Non-pigmented ciliary epithelial cell (primary cell): ENCODE results near the gene RAD9A.

Source experiments
- DNase-seq: peaks from one replicate; pipeline ENCODE4 v3.0.0-alpha.2; 2010; ENCODE audit warnings: low read depth

Gene RAD9A

DNA sequence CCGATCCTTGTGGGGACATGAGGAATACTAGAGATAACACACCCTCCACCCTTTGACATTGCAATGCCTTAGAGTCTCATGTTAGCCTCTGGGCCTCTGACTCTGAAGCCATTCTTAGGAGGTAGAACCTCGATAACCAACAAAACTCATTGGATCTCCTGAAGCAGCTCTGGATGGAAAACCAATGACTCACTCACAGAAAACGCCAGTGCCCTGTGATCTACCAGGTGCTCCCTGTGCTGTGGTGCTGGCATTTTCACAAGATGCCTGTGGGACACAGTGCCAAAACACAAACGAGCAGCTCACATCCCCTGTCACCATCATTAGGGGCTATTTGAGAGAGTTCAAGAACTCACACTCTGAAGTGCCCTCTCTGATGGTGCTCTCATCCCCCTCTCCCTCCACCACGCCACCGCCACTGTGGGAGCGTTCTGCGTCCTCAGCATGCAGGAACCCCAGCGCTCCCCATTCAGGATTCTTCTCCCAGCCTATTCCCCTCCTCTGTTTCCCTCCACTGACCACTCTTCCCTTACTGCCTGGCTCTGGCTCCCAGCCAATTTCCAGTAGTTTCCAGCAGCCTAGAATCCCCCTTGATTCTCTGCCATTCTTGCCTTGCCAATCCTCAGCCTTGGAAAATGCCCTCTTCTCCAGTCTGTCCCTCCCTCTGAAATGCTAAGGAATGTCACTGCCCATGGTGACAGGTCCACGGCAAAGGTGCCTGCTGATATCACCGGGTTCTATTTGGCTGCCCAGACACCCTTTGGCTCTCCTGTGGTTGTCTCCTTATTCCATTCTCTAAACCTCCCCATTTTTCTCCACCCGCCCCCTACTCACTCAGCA is 33.7 kb upstream of the RAD9A start:
- no peak for DNase-seq

DNA sequence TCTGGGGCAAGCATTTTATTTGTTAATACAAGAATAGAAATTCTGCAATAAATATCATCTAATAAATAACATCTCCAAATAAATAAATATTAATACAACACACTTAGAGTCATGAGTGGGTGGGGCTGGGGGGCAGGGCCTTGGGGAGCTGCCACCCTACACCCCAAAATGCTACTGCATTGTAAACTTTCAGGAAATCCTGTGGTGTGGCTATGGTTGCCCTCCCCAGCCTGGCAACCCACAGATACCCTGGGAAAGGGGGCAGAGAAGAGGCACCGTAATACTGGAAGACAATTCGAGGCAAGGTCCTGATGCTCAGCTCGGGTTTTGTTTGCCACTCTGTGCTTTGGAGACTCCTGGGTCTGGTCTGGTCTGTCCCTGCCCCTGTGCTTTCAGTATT is 27.6 kb upstream of the RAD9A start:
- DNase-seq = no peak

DNA sequence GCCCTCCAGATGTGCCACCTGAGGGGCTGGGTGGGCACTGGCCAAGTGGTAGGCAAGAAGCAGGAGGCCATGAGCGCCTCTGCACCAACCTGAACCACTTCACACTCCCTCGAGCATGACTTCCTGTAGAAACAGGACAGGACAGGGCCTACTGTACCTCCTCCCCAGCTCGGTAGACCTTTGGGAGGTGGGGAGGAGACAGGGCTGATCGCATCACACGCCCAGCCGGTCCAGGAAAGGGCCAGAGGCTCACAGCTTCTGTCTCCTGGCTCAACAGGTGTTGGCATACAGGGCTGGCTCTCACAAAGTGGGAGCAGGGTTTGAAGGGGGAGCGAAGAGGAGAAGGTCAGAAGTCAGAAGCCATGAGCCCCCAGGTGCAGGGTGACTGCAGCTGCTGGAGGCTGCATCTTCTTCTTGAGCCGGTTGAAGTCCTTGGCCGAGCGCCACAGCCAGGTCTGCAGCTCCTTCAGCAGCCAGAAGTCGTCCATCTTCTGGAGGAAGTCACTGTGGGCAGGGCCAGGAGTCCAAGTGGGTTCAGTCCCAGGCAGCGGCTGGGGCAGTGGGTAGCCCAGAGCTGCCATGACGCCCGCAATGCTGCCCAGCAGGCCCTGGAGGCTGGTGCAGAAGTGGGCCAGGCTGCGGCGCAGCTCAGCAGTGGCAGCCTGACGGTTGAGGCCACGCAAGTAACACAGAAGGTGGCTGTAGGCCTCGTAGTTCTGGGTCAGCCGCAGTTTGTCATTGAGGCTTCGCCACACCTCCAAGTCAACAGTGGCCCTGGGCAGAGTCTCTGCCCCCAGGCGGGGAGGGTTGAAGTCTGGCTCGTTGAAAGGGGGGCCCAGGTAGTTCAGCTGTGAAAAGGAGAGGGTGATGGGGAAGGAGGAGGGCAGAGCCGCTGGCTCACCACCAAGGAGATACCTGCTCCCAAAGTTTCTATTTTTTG is 26.7 kb upstream of the RAD9A start:
- DNase-seq = no peak

DNA sequence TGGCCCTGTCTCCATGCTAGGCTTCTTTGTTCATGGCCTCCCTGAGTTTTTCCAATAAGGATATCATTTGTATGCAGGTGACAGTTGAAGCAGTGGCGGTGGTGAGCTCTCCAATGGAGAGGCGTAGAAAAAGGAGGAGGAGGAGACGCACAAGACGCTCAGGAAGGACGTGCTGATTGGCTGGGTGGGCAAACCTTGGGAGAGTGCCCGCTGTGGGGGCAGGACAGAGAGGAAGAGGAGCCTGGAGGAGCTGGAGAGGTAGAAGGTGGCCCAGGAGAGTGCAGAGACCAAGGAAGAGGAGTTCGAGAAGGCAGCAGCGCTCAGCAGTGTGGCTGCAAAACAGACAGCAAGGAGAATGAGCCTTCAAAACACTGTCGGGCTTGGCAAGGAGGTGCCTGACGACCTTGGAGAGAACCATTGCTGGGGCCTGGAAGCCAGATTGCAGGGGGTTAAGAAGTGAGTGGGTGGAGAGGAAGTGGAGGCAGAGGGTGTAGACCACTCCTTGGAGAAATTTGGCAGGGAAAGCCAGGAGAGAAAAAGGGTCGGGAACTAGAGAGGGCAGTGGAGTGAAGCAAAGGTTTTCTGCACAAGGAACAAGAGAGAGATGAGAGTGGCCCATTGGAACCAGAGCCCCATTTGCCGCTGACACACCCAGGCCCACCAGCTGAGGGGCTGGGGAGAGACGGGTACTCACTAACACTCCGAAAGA is 25.9 kb upstream of the RAD9A start:
- no peak for DNase-seq

DNA sequence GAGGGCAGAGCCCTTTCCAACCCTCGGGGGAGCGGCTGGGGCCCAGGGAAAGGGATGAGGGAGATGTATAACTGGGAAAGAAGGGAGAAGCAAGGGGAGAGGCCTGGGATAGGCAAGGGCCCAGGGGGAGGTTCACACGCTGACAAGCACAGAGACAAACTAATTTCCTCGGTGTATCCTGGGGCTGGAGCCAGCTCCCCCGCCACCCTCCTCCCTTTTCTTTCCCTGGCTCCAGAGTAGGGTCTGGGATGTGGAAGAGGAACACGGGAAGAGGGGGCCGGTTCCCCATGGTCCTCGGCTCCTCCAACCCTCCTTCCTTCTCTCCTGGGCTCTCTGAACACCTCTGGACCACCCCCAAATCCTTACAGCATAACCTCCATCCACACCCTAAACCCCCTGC is 25.2 kb upstream of the RAD9A start:
- no peak for DNase-seq

DNA sequence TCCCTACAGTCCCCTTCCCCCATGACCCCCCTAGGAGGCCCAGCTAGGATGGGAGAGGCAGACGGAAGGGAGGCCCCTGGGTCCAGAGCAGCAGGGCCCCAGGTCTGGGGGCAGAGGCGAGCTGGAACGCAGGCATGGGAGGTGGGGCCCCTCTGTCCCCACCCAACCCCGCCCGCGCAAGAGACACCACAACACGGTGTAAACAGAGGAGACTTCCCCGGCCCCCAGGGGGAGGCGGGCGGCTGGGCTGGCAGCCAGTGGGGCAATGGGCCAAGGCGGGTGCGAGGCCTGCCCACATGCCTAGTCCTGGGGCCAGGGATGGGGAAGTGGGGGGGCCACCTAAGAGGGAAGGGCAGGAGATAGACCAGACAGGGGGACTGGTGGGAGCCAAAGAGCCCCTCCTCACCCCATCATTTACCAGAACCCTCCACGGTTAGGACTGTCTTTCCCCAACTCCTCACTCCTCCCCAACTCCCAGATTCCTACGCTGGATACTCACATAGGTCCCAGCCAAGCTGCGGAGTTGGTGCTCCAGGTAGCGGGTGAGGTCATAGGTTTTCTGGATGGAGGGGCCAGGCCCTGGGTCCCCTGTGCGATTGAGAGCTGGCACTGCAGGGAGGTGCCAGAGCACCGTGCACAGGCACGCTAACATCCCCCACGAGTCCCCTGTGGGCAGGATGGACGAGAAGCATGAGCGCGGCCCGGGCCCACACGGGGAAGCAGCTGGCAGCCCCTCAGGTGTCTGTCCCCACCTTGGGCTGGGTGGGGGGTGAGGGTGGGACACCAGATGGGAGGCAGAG is 24.6 kb upstream of the RAD9A start:
- no peak for DNase-seq

DNA sequence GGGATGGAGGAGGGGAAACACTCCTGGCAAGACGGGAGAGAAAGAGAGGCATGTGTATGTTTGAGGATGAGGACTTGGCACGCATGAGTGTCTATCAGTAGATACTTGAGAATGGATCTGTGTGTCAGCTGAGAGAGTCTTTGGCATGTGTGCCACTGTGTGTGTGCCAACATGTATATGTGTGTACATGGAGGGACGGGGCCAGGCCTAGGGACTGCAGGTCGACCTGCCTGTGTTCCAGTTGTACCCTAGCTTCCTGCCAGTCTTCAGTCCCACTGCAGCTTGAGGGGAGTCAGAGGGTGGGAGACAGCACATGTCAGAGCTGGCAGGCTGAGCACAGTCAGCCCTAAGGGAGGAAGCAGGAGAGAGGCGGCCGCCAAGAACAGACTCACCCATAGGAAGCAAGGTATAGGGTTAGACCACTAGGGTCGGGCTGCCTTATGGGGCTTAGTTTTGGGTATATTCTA is 24.0 kb upstream of the RAD9A start:
- no peak for DNase-seq

DNA sequence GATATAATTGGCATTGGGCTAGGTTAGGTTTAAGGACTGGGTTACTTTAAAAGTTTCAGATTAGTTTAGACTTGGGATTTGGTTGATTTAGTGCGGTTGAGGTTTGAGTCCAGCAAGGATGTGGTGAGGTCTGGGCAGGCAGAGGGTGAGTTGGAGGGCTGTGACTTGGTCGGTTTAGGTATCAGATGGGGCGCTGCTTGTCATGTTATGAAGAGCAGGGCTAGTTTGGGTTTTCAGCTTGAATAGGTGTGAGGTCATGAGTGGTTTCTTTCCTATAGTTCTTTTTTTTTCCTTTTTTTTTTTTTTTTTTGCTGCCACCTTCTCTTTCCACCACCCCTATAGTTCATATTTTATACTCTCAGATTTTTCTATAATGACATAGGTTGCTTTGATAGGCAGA is 23.2 kb upstream of the RAD9A start:
- DNase-seq = no peak

DNA sequence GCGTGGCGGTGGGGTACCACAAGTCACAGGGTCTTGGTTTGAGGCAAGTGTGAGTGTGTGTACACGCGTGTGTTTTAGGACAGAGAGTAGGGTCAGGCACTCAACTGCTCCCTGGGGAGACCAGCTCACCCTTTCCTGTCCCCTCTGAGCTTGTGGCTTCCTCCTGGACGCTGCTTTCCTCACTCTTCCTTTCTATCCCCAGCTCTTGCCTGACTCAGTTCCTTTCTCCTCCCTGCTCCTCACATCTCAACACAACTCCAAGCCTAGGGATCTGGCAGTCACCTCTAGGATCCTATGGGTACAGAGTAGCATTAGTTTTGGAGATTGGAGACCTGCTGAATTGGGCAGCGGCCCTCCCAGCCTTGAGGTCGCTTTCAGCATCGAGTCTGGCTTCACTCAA is 22.5 kb upstream of the RAD9A start:
- no peak for DNase-seq

DNA sequence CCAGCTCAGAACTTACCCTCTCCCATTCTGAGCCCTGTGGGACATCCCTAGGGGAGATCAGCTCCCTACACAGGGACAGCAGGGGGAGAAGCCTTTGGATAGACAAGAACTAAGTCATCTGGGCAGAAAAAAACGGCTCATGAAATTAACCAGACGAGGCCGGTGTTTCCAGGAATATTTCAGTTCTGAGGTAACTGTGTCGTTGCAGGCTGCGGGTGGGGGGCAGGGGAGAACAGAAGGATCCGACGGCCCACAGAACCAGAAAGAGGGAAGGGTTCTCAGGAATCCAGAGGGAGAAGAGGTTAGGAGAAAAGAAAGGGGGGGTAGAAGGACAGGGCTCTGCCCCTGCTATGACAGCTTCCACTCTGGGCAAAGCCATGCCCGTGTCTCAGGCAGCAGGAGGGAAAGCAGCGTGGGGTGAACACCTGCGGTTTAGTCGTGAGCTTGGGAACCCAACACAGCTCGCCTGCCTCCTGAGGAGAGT is 21.9 kb upstream of the RAD9A start:
- no peak for DNase-seq

DNA sequence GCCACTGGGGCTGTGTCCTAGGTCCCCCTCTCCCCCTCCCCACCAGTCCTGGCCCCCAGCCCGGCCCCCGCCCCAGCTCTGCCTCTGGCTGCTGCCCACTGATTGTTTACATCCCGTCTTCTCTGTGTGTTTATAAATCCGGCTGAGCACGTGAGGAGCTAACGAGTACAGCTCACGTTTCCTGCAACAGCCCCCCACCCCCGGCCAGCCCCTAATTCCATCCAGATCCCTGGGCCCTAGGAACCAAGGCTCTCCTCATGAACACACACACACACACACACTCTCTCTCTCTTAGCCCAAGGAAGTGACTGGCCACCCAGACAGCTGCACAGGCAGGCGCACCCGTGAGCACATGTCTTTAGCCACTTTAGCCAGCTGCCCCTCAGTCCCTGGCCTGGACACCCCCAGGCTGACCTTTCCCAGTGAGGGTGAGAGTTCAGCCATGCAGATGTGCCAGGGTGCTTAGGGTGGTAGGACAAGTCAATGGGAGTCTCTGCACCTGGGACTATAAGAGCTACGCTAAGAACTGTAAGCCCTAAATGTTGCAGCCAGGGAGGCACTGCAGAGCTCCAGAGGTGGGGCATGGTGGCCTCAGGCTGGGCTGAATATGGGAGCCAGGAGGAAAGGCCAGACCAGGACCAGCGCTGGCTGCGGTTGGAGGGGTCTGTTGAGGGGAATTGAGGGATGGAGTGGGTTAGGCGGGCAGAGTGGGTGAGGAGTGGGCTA is 21.3 kb upstream of the RAD9A start:
- DNase-seq = no peak

DNA sequence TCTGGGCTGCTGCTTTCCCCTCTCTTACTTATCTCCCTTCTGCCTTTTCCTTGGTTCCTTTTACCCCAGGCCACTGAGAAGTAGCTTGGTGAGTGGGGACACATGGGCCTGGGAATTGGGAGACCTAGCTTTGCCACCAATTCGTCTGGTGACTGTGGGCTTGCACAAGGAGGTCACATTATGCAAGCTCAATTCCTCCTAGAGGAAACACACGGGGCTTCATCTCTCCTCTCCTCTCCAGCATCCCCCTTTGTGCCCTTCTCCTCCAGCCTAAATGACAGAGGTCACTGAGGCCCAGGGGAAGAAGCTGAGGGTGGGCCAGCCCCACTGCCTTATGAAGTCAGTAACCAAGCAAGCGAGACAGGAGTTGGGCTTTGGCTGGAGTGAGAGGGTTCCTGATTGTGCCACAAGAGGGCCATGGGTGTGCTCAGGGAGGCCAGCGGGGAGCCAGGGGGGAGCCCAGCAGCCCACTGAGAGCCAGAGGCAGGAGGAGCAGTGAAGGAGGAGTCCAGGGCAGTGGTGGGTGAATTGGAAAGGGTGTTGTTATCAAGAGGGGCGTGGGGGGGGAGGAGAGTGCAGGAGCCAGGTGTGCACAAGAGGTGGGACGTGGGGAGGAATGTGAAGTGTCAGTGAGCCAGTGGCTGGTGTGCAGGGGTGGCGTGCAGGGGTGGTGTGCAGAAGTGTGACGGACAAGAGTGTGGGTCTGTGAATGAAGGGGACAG is 20.4 kb upstream of the RAD9A start:
- no peak for DNase-seq

DNA sequence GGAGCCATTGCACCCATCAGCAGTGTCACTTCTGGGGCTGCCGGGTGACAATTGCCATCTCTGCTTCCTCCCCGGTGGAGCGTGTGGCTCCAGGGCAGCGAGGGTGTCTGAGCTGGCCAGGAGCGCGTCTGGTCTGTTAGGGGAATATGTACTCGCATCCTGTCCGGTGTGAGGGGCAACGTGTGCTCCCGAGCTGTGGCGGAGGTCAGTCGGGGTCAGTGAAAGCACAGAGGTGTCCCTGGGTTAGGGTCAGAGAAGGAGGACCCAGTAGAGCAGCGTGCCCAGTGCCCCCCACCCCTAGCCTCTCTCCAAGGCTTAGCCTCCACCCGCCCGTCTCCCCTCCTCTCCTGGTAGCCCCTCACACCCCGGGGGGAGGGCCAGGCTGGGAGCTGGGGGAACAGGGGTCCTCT is 19.9 kb upstream of the RAD9A start:
- DNase-seq = no peak

DNA sequence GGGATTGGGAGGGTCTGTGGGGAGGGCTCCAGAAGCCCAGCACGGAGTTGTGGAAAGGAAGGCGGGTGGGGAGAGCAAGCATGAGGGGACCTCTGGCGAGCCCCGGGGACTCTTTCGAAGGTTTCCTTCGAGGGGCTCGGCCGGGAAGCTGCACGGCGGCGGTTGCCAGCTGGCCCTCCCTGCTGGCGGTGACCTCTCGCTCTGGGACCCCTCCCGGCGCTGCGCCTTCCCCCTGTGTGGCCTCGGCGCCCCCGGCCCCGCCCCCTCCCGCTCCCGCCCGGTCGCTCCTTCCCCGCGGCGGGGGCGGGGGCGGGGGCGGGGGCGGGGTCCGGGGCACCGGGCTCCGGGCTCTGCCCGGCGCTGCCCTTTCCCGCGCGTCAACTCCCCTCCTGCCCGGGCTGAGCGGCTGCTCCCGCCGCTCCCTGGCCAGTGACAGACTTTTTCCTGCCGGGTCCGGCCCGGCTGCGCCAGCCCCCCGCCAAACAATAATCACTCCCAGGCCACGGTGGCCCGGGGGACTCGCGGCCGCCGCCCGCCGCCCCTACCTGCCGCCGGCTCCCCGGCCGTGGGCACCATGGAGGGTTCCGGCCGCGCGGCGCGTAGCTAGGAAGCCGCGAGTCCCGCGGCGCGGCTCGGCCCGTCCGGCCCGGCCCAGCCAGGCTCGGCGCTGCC is 19.3 kb upstream of the RAD9A start:
- no peak for DNase-seq

DNA sequence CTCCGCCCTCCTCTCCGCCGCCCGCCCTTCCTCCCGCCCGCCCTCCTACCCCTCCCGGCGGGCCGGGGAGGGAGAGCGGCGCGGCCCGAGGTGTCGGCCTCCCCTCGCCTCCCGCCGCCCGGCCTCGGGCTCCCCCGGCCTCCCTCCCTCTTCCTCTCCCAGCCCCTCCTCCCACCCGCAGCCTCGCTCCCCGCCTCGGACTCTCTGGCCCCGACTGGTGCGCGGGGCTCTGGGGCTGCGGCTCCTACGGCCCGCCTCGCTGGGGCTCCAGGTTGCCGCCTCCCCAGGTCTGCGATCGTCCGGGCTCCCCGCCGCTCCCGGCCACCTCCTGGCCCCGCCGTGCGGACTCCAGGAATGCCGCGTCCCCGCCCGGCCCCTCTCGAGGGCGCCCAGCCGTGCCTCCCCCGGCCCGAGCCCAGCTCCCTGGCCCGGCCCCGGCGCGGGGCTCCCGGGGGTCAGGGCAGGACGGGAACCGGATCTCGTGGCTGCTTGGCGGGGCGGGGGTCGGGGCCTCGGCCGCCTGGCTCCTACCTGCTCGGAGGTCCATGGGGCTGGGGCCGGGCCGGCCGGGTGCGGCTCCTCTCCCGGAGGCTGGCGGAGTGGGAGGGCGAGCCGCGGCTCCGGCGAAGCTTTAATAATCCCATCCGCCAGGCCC is 18.7 kb upstream of the RAD9A start, which contains the start of gene CLCF1:
Gene CLCF1, minus strand, starts transcription at position 606 of the 655 bp plus-strand sequence. Its CDS starts 59 bp downstream, at position 547.
- DNase-seq = no peak

DNA sequence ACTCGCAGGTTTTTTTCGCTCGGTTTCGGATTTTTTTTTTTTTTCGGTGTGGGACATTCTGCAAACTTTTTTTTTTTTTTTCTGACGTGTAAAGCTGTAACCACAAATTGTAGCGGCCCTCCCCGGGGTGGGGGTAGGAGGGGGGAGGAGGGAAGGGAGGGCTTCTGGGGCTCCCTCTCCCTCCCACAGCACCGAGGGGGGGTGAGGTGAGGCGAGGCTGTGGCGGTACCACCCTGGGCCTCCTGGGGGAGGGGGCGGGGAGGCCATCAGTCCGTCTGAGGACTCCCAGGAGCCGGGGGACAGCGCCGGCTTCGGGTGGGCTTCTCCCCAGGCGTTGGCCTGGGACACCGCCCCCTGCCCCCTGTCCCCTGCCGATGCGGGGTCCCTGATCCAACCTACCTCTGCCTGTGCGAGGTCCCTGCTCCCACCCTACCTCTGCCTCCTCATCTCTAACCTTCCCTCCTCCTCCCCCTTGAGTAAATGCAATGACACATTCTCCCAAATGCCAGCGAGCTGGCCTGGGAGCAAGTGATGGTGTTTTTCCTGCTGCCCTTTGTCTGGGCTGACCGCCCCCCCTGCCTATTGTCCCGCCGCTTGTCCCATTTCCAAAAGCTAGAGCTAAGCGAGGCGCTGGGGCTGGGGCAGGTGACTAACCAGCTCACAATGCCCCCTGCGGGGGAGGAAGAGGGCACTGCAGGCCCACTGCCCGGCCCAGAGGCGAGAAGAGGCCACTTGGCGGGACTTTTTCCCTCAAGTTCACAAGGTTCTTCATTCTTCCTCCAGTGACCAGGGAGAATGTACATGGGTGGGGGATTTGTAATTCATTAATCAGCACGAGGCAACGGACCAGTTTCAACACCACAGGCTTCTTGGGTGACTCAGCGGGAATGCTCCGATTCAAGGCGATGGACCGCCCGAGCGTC is 17.9 kb upstream of the RAD9A start:
- peak; percentile 77 for DNase-seq

DNA sequence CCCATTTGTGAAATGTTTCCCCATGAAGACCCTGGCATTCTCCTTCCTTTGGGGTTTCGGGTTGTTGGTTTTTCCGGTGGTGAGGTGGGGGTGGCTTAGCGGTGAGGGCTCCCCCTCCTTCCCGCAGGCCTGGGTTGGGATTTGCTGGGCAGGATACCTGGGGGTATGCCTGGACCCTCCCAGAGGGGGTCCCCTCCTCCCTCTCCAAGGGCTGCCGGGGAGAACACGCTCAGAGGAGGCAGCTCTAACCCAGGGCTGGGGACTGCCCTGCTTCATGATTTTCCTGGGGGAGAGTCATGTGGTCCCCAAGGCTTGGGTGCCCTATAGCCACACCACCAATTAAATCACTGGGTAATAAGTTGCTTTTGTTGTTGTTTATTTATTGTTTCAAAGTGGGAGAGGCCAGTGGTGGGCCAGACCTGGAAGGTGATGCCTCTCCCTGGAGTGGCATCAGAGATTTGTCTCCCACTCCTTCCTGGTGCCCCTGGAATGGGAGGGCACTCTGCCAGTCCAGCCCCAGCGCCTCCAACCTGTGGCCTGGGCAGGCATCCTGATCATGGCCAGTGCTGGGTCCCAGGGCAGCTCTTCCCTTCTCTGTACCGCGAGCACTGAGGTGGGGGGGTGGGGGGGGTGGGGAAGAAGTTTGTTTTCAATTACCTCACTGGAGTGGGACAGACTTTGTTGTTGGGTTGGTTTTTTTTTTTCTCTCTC is 17.1 kb upstream of the RAD9A start:
- DNase-seq = no peak
